Measurements from ENCODE around the gene TMIGD2. TPM values are rescaled to one million over a fixed set of nuclear protein-coding genes. Genes with fewer than 3 reads are reported as not detected.
"Not testable (repeated sequence)": the region's sequence is repeated elsewhere in the genome, so short reads cannot be mapped to it uniquely, and the experiment has no call there.

TMIGD2 gene
- polyA plus RNA-seq, 3 donors = 0.26 TPM; not detected in 2

GRCh38 chr19:4277191-4277696, 24.9 kb downstream of the TMIGD2 start:
- Mint-ChIP-seq H3K4me1 (peaks cover 3% of the 10 kb centered on the region), H3K4me3 (peak overlapping the region in 1 of 2 donors; percentile 59), H3K27me3 (ENCODE audit: low read depth in 3 of 3) (peaks cover 36 to 55% (median 40%) of the 10 kb centered on the region in 3 donors), H3K9me3 (peaks cover 0 to 7% (median 3%) of the 10 kb centered on the region in 7 donors), H3K27ac (no peak overlapping the region), H3K36me3 (peaks cover 0 to 5% of the 10 kb centered on the region in 2 donors)
- no peak for TF ChIP-seq CTCF (IDR thresholded peaks at IDR 0.05)
- H3K36me3 ChIP-seq (replicated peaks in 1 of 2; ENCODE audit: control insufficient read depth in 1 of 2, insufficient read depth in 2 of 2, low read length in 2 of 2) = no peaks in the 10 kb centered on the region
- H3K9me3 ChIP-seq (replicated peaks in 1 of 2; ENCODE audit: control insufficient read depth in 1 of 2, insufficient read depth in 1 of 2, low read length in 2 of 2) = no peaks in the 10 kb centered on the region
- 74% methylated on average over 11 of the region's 16 CpGs for WGBS (ENCODE audit: insufficient coverage)
- H4K20me1 ChIP-seq (ENCODE audit: insufficient read depth, low read length) = no peaks in the 10 kb centered on the region
- no peak overlapping the region for H3K4me3 ChIP-seq (replicated peaks in 1 of 3; ENCODE audit: low read depth in 2 of 3, low read length in 3 of 3)
- no peak for DNase-seq
- H3K9ac ChIP-seq (ENCODE audit: insufficient read depth, low read length, poor library complexity, severe bottlenecking) = no peak overlapping the region
- no peaks in the 10 kb centered on the region for H3K79me2 ChIP-seq (ENCODE audit: insufficient read depth, low read length)
- intact Hi-C loops (cut with micrococcal nuclease) = no loop called here
- no peaks in the 10 kb centered on the region for H3K4me1 ChIP-seq (ENCODE audit: control insufficient read depth in 1 of 2, insufficient read depth in 2 of 2, low read length in 2 of 2)
- H3K27ac ChIP-seq (ENCODE audit: low read depth in 1 of 2, low read length in 2 of 2) = no peak overlapping the region
- peaks cover 20 to 32% of the 10 kb centered on the region in 2 donors for H3K27me3 ChIP-seq (ENCODE audit: control insufficient read depth in 2 of 2, insufficient read depth in 2 of 2, low read length in 2 of 2)
- H2AFZ ChIP-seq (ENCODE audit: insufficient read depth, low read depth, low read length, poor library complexity, severe bottlenecking) = no peak overlapping the region
- no peak overlapping the region for H3K4me2 ChIP-seq (replicated peaks; ENCODE audit: extremely low read depth, low read length, poor library complexity, severe bottlenecking)

GRCh38 chr19:4274321-4274686, 27.9 kb downstream of the TMIGD2 start:
- intact Hi-C loops (cut with micrococcal nuclease); H3K4me1 ChIP-seq (ENCODE audit: control insufficient read depth in 1 of 2, insufficient read depth in 2 of 2, low read length in 2 of 2); H3K27ac Mint-ChIP-seq; H3K4me1 Mint-ChIP-seq; H4K20me1 ChIP-seq (ENCODE audit: insufficient read depth, low read length); H3K9me3 ChIP-seq (replicated peaks in 1 of 2; ENCODE audit: control insufficient read depth in 1 of 2, insufficient read depth in 1 of 2, low read length in 2 of 2); H3K27ac ChIP-seq (ENCODE audit: low read depth in 1 of 2, low read length in 2 of 2); H3K4me3 Mint-ChIP-seq; H3K4me2 ChIP-seq (replicated peaks; ENCODE audit: extremely low read depth, low read length, poor library complexity, severe bottlenecking); H2AFZ ChIP-seq (ENCODE audit: insufficient read depth, low read depth, low read length, poor library complexity, severe bottlenecking); H3K9ac ChIP-seq (ENCODE audit: insufficient read depth, low read length, poor library complexity, severe bottlenecking); H3K79me2 ChIP-seq (ENCODE audit: insufficient read depth, low read length); DNase-seq; H3K4me3 ChIP-seq (replicated peaks in 1 of 3; ENCODE audit: low read depth in 2 of 3, low read length in 3 of 3): not testable (repeated sequence)
- peaks cover 12 to 20% of the 10 kb centered on the region in 2 donors for H3K36me3 ChIP-seq (replicated peaks in 1 of 2; ENCODE audit: control insufficient read depth in 1 of 2, insufficient read depth in 2 of 2, low read length in 2 of 2)
- H3K9me3 Mint-ChIP-seq = peaks cover 0 to 11% (median 3%) of the 10 kb centered on the region in 7 donors
- H3K27me3 Mint-ChIP-seq (ENCODE audit: low read depth in 3 of 3) = peaks cover 16 to 26% (median 21%) of the 10 kb centered on the region in 3 donors
- H3K27me3 ChIP-seq (ENCODE audit: control insufficient read depth in 2 of 2, insufficient read depth in 2 of 2, low read length in 2 of 2) = peaks cover 9 to 18% of the 10 kb centered on the region in 2 donors
- H3K36me3 Mint-ChIP-seq = peaks cover 9 to 24% of the 10 kb centered on the region in 2 donors
- WGBS (ENCODE audit: insufficient coverage) = 71% methylated on average over 6 of the region's 6 CpGs

Measured in CD14-positive monocyte (primary cell).